Measurements from ENCODE around the gene GRIK3. TPM values are rescaled to one million over a fixed set of nuclear protein-coding genes. Genes with fewer than 3 reads are reported as not detected.

Gene GRIK3
- total and polyA plus RNA-seq, 2 of the 8 experiments (the other 6 are each of a cell fraction or from before 2014, with no cell fraction given), result 2.1 to 3.4 TPM

DNA sequence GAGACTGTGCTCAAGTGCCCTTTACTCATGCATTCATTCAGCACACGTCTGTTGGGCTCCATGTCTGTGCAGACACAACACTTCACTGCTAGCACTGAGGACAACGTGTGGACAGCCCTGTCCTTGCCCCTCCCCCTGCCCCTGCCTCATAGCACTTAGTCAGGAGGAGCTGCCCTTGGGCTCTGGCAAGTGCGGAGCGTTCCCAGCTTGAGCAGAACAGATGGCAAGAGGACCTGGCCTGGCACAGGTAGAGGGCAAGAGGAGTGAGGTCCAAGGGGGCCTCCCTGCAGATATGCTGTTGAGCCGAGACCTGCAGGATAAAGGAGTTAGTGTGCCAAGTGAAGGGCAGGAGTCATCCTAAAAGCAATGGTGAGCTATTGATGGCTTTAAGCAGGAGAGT is 81.3 kb downstream of the GRIK3 start (continued):
- TF ChIP-seq, protein P1, sequence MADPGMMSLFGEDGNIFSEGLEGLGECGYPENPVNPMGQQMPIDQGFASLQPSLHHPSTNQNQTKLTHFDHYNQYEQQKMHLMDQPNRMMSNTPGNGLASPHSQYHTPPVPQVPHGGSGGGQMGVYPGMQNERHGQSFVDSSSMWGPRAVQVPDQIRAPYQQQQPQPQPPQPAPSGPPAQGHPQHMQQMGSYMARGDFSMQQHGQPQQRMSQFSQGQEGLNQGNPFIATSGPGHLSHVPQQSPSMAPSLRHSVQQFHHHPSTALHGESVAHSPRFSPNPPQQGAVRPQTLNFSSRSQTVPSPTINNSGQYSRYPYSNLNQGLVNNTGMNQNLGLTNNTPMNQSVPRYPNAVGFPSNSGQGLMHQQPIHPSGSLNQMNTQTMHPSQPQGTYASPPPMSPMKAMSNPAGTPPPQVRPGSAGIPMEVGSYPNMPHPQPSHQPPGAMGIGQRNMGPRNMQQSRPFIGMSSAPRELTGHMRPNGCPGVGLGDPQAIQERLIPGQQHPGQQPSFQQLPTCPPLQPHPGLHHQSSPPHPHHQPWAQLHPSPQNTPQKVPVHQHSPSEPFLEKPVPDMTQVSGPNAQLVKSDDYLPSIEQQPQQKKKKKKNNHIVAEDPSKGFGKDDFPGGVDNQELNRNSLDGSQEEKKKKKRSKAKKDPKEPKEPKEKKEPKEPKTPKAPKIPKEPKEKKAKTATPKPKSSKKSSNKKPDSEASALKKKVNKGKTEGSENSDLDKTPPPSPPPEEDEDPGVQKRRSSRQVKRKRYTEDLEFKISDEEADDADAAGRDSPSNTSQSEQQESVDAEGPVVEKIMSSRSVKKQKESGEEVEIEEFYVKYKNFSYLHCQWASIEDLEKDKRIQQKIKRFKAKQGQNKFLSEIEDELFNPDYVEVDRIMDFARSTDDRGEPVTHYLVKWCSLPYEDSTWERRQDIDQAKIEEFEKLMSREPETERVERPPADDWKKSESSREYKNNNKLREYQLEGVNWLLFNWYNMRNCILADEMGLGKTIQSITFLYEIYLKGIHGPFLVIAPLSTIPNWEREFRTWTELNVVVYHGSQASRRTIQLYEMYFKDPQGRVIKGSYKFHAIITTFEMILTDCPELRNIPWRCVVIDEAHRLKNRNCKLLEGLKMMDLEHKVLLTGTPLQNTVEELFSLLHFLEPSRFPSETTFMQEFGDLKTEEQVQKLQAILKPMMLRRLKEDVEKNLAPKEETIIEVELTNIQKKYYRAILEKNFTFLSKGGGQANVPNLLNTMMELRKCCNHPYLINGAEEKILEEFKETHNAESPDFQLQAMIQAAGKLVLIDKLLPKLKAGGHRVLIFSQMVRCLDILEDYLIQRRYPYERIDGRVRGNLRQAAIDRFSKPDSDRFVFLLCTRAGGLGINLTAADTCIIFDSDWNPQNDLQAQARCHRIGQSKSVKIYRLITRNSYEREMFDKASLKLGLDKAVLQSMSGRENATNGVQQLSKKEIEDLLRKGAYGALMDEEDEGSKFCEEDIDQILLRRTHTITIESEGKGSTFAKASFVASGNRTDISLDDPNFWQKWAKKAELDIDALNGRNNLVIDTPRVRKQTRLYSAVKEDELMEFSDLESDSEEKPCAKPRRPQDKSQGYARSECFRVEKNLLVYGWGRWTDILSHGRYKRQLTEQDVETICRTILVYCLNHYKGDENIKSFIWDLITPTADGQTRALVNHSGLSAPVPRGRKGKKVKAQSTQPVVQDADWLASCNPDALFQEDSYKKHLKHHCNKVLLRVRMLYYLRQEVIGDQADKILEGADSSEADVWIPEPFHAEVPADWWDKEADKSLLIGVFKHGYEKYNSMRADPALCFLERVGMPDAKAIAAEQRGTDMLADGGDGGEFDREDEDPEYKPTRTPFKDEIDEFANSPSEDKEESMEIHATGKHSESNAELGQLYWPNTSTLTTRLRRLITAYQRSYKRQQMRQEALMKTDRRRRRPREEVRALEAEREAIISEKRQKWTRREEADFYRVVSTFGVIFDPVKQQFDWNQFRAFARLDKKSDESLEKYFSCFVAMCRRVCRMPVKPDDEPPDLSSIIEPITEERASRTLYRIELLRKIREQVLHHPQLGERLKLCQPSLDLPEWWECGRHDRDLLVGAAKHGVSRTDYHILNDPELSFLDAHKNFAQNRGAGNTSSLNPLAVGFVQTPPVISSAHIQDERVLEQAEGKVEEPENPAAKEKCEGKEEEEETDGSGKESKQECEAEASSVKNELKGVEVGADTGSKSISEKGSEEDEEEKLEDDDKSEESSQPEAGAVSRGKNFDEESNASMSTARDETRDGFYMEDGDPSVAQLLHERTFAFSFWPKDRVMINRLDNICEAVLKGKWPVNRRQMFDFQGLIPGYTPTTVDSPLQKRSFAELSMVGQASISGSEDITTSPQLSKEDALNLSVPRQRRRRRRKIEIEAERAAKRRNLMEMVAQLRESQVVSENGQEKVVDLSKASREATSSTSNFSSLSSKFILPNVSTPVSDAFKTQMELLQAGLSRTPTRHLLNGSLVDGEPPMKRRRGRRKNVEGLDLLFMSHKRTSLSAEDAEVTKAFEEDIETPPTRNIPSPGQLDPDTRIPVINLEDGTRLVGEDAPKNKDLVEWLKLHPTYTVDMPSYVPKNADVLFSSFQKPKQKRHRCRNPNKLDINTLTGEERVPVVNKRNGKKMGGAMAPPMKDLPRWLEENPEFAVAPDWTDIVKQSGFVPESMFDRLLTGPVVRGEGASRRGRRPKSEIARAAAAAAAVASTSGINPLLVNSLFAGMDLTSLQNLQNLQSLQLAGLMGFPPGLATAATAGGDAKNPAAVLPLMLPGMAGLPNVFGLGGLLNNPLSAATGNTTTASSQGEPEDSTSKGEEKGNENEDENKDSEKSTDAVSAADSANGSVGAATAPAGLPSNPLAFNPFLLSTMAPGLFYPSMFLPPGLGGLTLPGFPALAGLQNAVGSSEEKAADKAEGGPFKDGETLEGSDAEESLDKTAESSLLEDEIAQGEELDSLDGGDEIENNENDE (IDR thresholded peaks at IDR 0.05; ENCODE audit: insufficient replicate concordance, low read length), result no peak
- TF ChIP-seq BACH1 (IDR thresholded peaks at IDR 0.05; ENCODE audit: low read length) (no peak), MAFK (IDR thresholded peaks at IDR 0.05; ENCODE audit: low read depth, low read length) (no peak), SIRT6 (IDR thresholded peaks at IDR 0.05; ENCODE audit: low read length) (no peak), CHD1 (IDR thresholded peaks at IDR 0.05; ENCODE audit: low read depth, low read length) (no peak), JUN (IDR thresholded peaks at IDR 0.05; ENCODE audit: low read depth, low read length) (no peak), KDM1A (IDR thresholded peaks at IDR 0.05; ENCODE audit: borderline replicate concordance, low read length) (no peak), JUND (IDR thresholded peaks at IDR 0.05; ENCODE audit: low read length) (no peak)
- TF ChIP-seq, protein P2, sequence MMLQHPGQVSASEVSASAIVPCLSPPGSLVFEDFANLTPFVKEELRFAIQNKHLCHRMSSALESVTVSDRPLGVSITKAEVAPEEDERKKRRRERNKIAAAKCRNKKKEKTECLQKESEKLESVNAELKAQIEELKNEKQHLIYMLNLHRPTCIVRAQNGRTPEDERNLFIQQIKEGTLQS (IDR thresholded peaks at IDR 0.05; ENCODE audit: insufficient read depth, low read depth, low read length), result no peak
